ENCODE data around the gene KRI1. TPM values are rescaled to one million over a fixed set of nuclear protein-coding genes. Genes with fewer than 3 reads are reported as not detected.
A peak's percentile ranks its signal among the peaks of the same experiment; 100 is the strongest.

Gene KRI1
- total and polyA plus RNA-seq, 8 donors = 4.2 to 116 (median 15.6) TPM

DNA sequence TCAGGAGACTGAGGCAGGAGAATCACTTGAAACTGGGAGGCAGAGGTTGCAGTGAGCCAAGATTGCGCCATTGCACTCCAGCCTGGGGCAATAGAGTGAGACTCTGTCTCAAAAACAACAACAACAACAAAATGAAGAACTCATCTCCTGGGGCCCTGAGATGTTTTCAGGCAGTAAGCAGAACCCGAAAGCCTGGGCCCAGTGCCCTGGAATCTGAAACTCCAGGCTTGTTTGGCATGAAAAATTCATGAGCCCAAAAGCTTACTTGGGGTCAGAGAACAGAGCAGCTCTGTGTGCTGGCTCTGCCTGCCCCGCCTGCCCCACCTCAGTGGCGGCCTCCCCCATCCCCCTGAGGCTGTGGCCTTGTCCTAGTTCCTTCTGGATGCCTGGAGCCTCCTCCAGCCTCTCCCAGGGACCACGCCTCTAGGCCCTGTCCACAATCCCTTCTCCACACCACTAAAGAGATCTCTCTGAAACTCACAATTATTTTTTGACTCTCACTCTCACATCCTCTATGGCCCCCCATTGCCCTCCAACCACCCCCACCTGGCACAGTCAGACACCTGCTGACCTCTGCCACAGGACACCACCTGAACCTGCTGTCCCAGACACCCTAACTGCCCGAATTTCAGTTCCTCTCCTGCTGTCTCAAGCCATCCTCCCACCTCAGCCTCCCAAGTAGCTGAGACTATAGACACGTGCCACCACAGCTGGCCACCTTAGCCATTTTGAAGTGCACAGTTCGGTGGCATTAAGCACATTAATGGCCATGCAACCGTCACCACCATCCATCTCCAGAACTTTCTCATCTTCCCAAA, 28.2 kb upstream of the KRI1 start:
- H3K9me3 ChIP-seq = no peaks in the 10 kb centered on the region
- H3K27ac ChIP-seq = peak overlapping the region in 3 of 5 donors; percentile 35 to 75 (median 36)
- intact Hi-C loops (cut with DNase I; ENCODE audit: low total_unique reads) = no loop called here
- 56 to 73% (median 68%) methylated on average over 9 of the region's 9 CpGs for WGBS, 5 donors
- peaks cover 0 to 40% (median 31%) of the 10 kb centered on the region in 4 donors for H3K4me1 ChIP-seq
- TF ChIP-seq POLR2A (IDR thresholded peaks at IDR 0.05) = no peak
- DNase-seq = no peak
- peaks cover 0 to 3% (median 0%) of the 10 kb centered on the region in 3 donors for H3K27me3 ChIP-seq
- H3K36me3 ChIP-seq = no peaks in the 10 kb centered on the region
- H3K4me3 ChIP-seq = no peak overlapping the region

DNA sequence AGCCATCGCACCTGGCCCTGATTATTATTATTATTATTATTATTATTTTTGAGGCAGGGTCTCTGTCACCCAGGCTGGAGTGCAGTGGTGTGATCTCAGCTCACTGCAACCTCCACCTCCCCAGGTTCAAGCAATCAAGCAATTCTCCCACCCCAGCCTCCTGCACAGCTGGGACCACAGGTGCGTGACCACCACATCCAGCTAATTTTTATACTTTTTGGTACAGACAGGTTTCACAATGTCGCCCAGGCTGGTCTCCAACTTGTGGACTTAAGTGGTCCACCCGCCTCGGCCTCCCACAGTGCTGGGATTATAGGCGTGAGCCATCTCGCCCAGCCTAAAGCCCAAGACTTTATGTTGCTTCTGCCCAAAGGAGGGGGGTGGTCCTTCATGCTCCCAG, 27.3 kb upstream of the KRI1 start:
- intact Hi-C loops (cut with DNase I; ENCODE audit: low total_unique reads) = no loop called here
- no peak for DNase-seq
- TF ChIP-seq POLR2AphosphoS5 (IDR thresholded peaks at IDR 0.05) (no peak), EP300 (IDR thresholded peaks at IDR 0.05) (no peak)
- no peaks in the 10 kb centered on the region for H3K36me3 ChIP-seq
- no peaks in the 10 kb centered on the region for H3K9me3 ChIP-seq
- peaks cover 0 to 12% (median 0%) of the 10 kb centered on the region in 3 donors for H3K27me3 ChIP-seq
- peak overlapping the region in 3 of 5 donors; percentile 35 to 75 (median 36) for H3K27ac ChIP-seq
- 85 to 96% (median 95%) methylated on average over 7 of the region's 7 CpGs for WGBS, 5 donors
- no peak overlapping the region for H3K4me3 ChIP-seq
- peaks cover 0 to 40% (median 31%) of the 10 kb centered on the region in 4 donors for H3K4me1 ChIP-seq

DNA sequence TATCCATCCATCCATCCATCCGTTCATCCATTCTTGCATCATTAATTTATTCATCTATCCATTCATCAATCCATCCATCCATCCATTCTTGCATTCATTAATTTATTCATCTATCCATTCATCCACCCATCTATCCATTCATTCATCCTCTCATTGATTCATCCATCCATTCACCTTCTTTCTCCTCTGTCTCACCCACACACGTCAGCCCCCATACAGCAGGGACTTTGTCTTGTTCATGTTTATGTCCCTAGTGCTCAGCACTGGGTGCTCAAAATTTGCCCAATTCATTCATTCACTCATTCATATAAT, 22.0 kb upstream of the KRI1 start:
- DNase-seq = no peak
- peaks cover 0 to 10% (median 8%) of the 10 kb centered on the region in 4 donors for H3K4me1 ChIP-seq
- H3K27me3 ChIP-seq = peaks cover 0 to 30% (median 0%) of the 10 kb centered on the region in 3 donors
- no peak overlapping the region for H3K27ac ChIP-seq
- H3K36me3 ChIP-seq = peaks cover 0 to 5% (median 0%) of the 10 kb centered on the region in 4 donors
- no peak overlapping the region for H3K4me3 ChIP-seq
- intact Hi-C loops (cut with DNase I; ENCODE audit: low total_unique reads) = no loop called here
- 87 to 95% (median 94%) methylated on average over 2 of the region's 2 CpGs for WGBS, 5 donors
- H3K9me3 ChIP-seq = no peaks in the 10 kb centered on the region
- TF ChIP-seq POLR2AphosphoS5 (IDR thresholded peaks at IDR 0.05) (no peak), EP300 (IDR thresholded peaks at IDR 0.05) (no peak), POLR2A (IDR thresholded peaks at IDR 0.05) (no peak)
- TF ChIP-seq, protein P1, sequence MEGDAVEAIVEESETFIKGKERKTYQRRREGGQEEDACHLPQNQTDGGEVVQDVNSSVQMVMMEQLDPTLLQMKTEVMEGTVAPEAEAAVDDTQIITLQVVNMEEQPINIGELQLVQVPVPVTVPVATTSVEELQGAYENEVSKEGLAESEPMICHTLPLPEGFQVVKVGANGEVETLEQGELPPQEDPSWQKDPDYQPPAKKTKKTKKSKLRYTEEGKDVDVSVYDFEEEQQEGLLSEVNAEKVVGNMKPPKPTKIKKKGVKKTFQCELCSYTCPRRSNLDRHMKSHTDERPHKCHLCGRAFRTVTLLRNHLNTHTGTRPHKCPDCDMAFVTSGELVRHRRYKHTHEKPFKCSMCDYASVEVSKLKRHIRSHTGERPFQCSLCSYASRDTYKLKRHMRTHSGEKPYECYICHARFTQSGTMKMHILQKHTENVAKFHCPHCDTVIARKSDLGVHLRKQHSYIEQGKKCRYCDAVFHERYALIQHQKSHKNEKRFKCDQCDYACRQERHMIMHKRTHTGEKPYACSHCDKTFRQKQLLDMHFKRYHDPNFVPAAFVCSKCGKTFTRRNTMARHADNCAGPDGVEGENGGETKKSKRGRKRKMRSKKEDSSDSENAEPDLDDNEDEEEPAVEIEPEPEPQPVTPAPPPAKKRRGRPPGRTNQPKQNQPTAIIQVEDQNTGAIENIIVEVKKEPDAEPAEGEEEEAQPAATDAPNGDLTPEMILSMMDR (IDR thresholded peaks at IDR 0.05) = no peak

DNA sequence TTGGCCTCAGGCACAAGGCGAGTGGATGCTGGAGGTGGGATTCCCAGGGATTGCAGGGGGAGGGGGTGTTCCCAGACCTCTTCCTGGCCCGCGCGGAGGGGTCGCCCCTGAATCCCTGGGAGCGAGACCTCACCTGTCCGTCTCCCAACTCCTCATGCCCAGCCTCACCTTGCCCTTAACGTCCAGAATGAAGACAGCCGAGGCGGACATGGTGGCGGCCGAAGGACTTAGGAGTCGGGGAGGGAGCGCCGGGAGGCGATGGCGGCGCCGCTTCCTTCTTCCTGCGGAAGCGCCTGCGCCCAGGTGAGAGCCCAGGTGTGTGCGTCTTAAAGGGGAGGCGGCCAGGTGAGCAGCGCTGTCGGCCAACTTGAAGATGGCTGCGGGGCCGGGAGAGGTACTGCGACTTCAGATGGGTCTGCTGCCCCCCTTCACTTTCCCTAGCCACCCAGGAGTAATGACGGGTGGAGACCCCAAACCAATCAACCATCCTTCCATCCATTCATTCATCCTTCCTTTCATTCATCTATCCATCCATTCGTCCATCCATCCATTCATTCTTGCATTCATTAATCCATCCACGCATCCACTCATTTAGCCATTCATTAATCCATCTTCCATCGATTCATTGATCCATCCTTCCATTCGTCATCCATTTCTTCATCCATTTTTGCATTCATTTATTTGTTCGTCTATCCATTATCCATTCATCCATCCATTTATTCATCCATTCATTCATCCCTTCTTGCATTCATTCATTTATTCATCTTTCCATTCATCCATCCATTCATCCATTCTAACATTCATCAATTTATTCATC, 21.4 kb upstream of the KRI1 start, which contains the start of gene AP1M2:
Gene AP1M2, minus strand, starts transcription at position 291 of the 817 bp plus-strand sequence. Its CDS starts 81 bp downstream, at position 210.
- peak; percentile 67 to 84 for DNase-seq
- peak within 1 kb of the TSS; percentile 46 to 62 (median 52) for H3K4me3 ChIP-seq
- peak within 1 kb of the TSS; percentile 70 to 83 (median 72) for H3K27ac ChIP-seq
- TF ChIP-seq, protein P1 (IDR thresholded peaks at IDR 0.05) = no peak
- TF ChIP-seq POLR2AphosphoS5 (IDR thresholded peaks at IDR 0.05) = peak in 2 of 3 donors; percentile 22 to 63
- H3K4me1 ChIP-seq = peaks cover 0 to 10% (median 8%) of the 10 kb centered on the region in 4 donors
- peaks cover 0 to 5% (median 0%) of the 10 kb centered on the region in 4 donors for H3K36me3 ChIP-seq
- intact Hi-C loops (cut with DNase I; ENCODE audit: low total_unique reads) = no loop called here
- peaks cover 0 to 30% (median 0%) of the 10 kb centered on the region in 3 donors for H3K27me3 ChIP-seq
- WGBS, 5 donors = 17 to 29% (median 18%) methylated on average over 27 to 35 of the region's 35 CpGs
- no peaks in the 10 kb centered on the region for H3K9me3 ChIP-seq

DNA sequence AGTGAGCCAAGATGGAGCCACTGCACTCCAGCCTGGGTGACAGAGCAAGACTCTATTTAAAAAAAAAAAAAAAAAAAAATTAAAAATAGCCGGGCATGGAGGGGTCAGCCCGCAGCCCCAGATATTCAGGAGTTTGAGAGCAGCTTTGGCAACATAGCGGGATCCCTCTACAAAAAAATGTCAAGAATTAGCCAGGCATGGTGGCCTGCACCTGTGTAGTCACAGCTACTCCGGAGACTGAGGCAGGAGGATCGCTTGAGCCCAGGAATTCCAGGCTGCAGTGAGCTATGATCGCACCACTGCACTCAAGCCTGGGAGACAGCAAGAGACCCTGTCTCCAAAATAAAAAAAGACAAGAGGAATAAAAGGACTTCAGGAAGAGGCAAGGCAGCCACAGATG, 20.6 kb upstream of the KRI1 start:
- H3K27me3 ChIP-seq = peaks cover 0 to 30% (median 0%) of the 10 kb centered on the region in 3 donors
- WGBS, 5 donors = 28 to 55% (median 39%) methylated on average over 6 of the region's 6 CpGs
- peaks cover 0 to 17% (median 8%) of the 10 kb centered on the region in 4 donors for H3K4me1 ChIP-seq
- H3K4me3 ChIP-seq = peak overlapping the region; percentile 46 to 62 (median 52)
- intact Hi-C loops (cut with DNase I; ENCODE audit: low total_unique reads) = no loop called here
- peak overlapping the region in 4 of 5 donors; percentile 70 to 83 (median 72) for H3K27ac ChIP-seq
- DNase-seq = no peak
- no peak for TF ChIP-seq POLR2AphosphoS5 (IDR thresholded peaks at IDR 0.05)
- H3K36me3 ChIP-seq = peaks cover 0 to 8% (median 2%) of the 10 kb centered on the region in 4 donors
- H3K9me3 ChIP-seq = no peaks in the 10 kb centered on the region
